ENCODE measurements around the gene FIGN. TPM values are rescaled to one million over a fixed set of nuclear protein-coding genes. Genes with fewer than 3 reads are reported as not detected.

Gene FIGN
- total RNA-seq, 1 experiment from 2014 or later = not detected

- ATAC-seq (no peak), DNase-seq (ENCODE audit: low read depth, low spot score) (no peak)
- Histone ChIP-seq H3K9ac (ENCODE audit: low read length) (no peak overlapping the region), H3K27me3 (ENCODE audit: insufficient read depth, low read length) (peaks cover 41% of the 10 kb centered on the region), H3K27ac (ENCODE audit: low read depth, low read length) (no peak overlapping the region), H3K4me1 (ENCODE audit: control insufficient read depth in 1 of 2, insufficient read depth in 2 of 2, low read length in 2 of 2) (no peaks in the 10 kb centered on the region), H3K9me3 (ENCODE audit: control insufficient read depth in 1 of 2, insufficient read depth in 1 of 2, low read depth in 1 of 2, low read length in 2 of 2) (no peaks in the 10 kb centered on the region), H3K4me3 (replicated peaks in 1 of 2; ENCODE audit: low read depth in 1 of 2, low read length in 2 of 2) (no peak overlapping the region), H3K9me2 (ENCODE audit: insufficient read depth) (no peaks in the 10 kb centered on the region), H3K4me2 (ENCODE audit: low read length) (no peak overlapping the region), H2AFZ (ENCODE audit: low read depth, low read length, poor library complexity, severe bottlenecking) (no peak overlapping the region), H4K20me1 (ENCODE audit: insufficient read depth) (no peaks in the 10 kb centered on the region), H3K79me2 (ENCODE audit: insufficient read depth, low read length) (no peaks in the 10 kb centered on the region), H3K36me3 (ENCODE audit: control insufficient read depth in 1 of 2, insufficient read depth in 2 of 2, low read length in 2 of 2) (no peaks in the 10 kb centered on the region)
- intact Hi-C loops (cut with micrococcal nuclease) = no loop called here
- RAD21 ChIA-PET (ENCODE audit: low non-redundant PET in 1 of 2, low total read pairs in 2 of 2, uncharacterized antibody in 2 of 2, unreplicated experiment in 2 of 2) = no interaction called here
- no TSS peak for BruUV-seq (replicated peaks)
- CTCF ChIA-PET = no interaction called here
- POLR2A ChIA-PET = no interaction called here
- TF ChIP-seq POLR2A (IDR thresholded peaks at IDR 0.05; ENCODE audit: borderline replicate concordance, extremely low read depth, insufficient read depth, insufficient read length) = no peak
- TF ChIP-seq CEBPB (IDR thresholded peaks at IDR 0.05; ENCODE audit: low read depth) = no peak
- TF ChIP-seq EZH2phosphoT487 (IDR thresholded peaks at IDR 0.05; ENCODE audit: borderline replicate concordance) = no peak
- TF ChIP-seq POLR2AphosphoS5 (IDR thresholded peaks at IDR 0.05; ENCODE audit: low read depth, low read length) = no peak
- no peak for TF ChIP-seq ATF3 (IDR thresholded peaks at IDR 0.05)
- no peak for TF ChIP-seq ZBTB33 (IDR thresholded peaks at IDR 0.05; ENCODE audit: extremely low read depth, insufficient replicate concordance, low read length)
- TF ChIP-seq JUND (IDR thresholded peaks at IDR 0.05) = no peak
- TF ChIP-seq TCF7L2 (IDR thresholded peaks at IDR 0.05; ENCODE audit: borderline replicate concordance, extremely low read depth, insufficient read depth, insufficient read length) = no peak
- no peak for TF ChIP-seq ZFX (IDR thresholded peaks at IDR 0.05)
- TF ChIP-seq CBX3 (IDR thresholded peaks at IDR 0.05; ENCODE audit: low read depth) = no peak
- TF ChIP-seq SIN3A (IDR thresholded peaks at IDR 0.05; ENCODE audit: low read depth) = no peak
- TF ChIP-seq SRF (IDR thresholded peaks at IDR 0.05; ENCODE audit: low read depth) = no peak
- no peak for TF ChIP-seq ZNF274 (IDR thresholded peaks at IDR 0.05; ENCODE audit: low read depth, low read length)
- no peak for TF ChIP-seq REST (IDR thresholded peaks at IDR 0.05; ENCODE audit: low read depth)
- no peak for TF ChIP-seq YY1 (IDR thresholded peaks at IDR 0.05; ENCODE audit: extremely low read depth, insufficient replicate concordance, low read depth, low read length)
- TF ChIP-seq ELF1 (IDR thresholded peaks at IDR 0.05; ENCODE audit: borderline replicate concordance, low read depth) = no peak
- no peak for TF ChIP-seq EGR1 (IDR thresholded peaks at IDR 0.05; ENCODE audit: low read depth)
- TF ChIP-seq CTCF (IDR thresholded peaks at IDR 0.05 in 2 of 3, conservative IDR thresholded peaks at IDR 0.05 in 1 of 3; ENCODE audit: borderline replicate concordance in 1 of 3, insufficient read depth in 1 of 3, low read depth in 2 of 3, low read length in 2 of 3) = no peak
- no peak for TF ChIP-seq FOSL1 (IDR thresholded peaks at IDR 0.05; ENCODE audit: low read depth)
Measured at GRCh38 chr2:163751696-163752095, 15.9 kb upstream of the FIGN start.

Measured in HCT116 (cell line).